DOHH2 (cell line): Measurements from ENCODE around the gene MUC6.

Experiments
- H3F3A ChIP-seq: fragments of 200-600 bp; sonication (generic), shearing (Covaris generic); 2 replicates; pipeline ENCODE4 v1.6.0; 2016; ENCODE audit warnings: antibody characterized with exemption, mild to moderate bottlenecking; ENCODE audit not compliant: control insufficient read depth, insufficient read depth
- H3K27ac ChIP-seq: fragments of 200-600 bp; sonication (generic); 2 replicates; pipeline ENCODE4 v1.5.1; 2014; ENCODE audit warnings: low read depth, mild to moderate bottlenecking, low read length, moderate library complexity
- H3K27me3 ChIP-seq: fragments of 200-600 bp; sonication (generic); 2 replicates; pipeline ENCODE4 v1.6.1; 2014; ENCODE audit warnings: mild to moderate bottlenecking, low read length, mixed read lengths; ENCODE audit not compliant: control insufficient read depth
- H3K36me3 ChIP-seq: fragments of 200-600 bp; sonication (generic); 2 replicates; pipeline ENCODE4 v1.6.1; 2014; ENCODE audit warnings: mild to moderate bottlenecking, low read length, moderate library complexity, mixed read lengths; ENCODE audit not compliant: control insufficient read depth
- H3K4me1 ChIP-seq: fragments of 200-600 bp; sonication (generic); 2 replicates; pipeline ENCODE4 v1.6.1; 2014; ENCODE audit warnings: mild to moderate bottlenecking, low read length, mixed read lengths; ENCODE audit not compliant: control insufficient read depth
- H3K4me2 ChIP-seq: fragments of 200-600 bp; sonication (generic); 2 replicates; pipeline ENCODE4 v1.6.0; 2014; ENCODE audit warnings: mild to moderate bottlenecking, low read length, moderate library complexity
- H3K4me3 ChIP-seq: fragments of 200-600 bp; sonication (generic); 2 replicates; pipeline ENCODE4 v1.5.1; 2014; ENCODE audit warnings: mild to moderate bottlenecking, low read length, mixed read lengths
- H3K79me2 ChIP-seq: fragments of 200-600 bp; sonication (generic); 2 replicates; pipeline ENCODE4 v1.6.1; 2014; ENCODE audit warnings: mild to moderate bottlenecking, low read length, mixed read lengths; ENCODE audit not compliant: control insufficient read depth
- H3K9me2 ChIP-seq: fragments of 200-600 bp; sonication (generic); replicated peaks from 2 replicates; pipeline ENCODE4 v1.6.1; 2014; ENCODE audit warnings: mild to moderate bottlenecking, low read length, mixed read lengths; ENCODE audit not compliant: control insufficient read depth
- H3K9me3 ChIP-seq: fragments of 200-600 bp; sonication (generic); 2 replicates; pipeline ENCODE4 v1.6.1; 2014; ENCODE audit warnings: antibody characterized with exemption, low read length, mixed read lengths; ENCODE audit not compliant: control insufficient read depth, insufficient read depth
- H4K20me1 ChIP-seq: fragments of 200-600 bp; sonication (generic); 2 replicates; pipeline ENCODE4 v1.6.0; 2014; ENCODE audit warnings: low read depth, mild to moderate bottlenecking, antibody characterized with exemption, low read length, moderate library complexity; ENCODE audit not compliant: control insufficient read depth, insufficient read depth
- CTCF ChIP-seq: fragments of 200-600 bp; sonication (generic); IDR thresholded peaks from one replicate; pipeline ENCODE4 v1.5.1; 2014; ENCODE audit warnings: antibody characterized with exemption, mild to moderate bottlenecking, low read depth, low read length; ENCODE audit not compliant: poor library complexity, severe bottlenecking
- EZH2phosphoT487 ChIP-seq: fragments of 200-600 bp; sonication (generic); IDR thresholded peaks from 2 replicates; pipeline ENCODE4 v1.6.1; 2017; ENCODE audit warnings: borderline replicate concordance, mild to moderate bottlenecking, antibody characterized with exemption, low read length, moderate library complexity, mixed read lengths

MUC6 gene

GRCh38 chr11:1029051-1029450 lies 7.5 kb downstream of the MUC6 start:
- H3K27ac ChIP-seq = no peak overlapping the region
- no peak overlapping the region for H3K4me3 ChIP-seq
- no peaks in the 10 kb centered on the region for H3F3A ChIP-seq
- H3K9me2 ChIP-seq = no peaks in the 10 kb centered on the region
- H3K79me2 ChIP-seq = no peaks in the 10 kb centered on the region
- H3K4me2 ChIP-seq = no peak overlapping the region
- TF ChIP-seq CTCF (no peak), EZH2phosphoT487 (no peak)
- no peaks in the 10 kb centered on the region for H3K36me3 ChIP-seq
- H3K27me3 ChIP-seq = no peaks in the 10 kb centered on the region
- no peaks in the 10 kb centered on the region for H4K20me1 ChIP-seq
- H3K4me1 ChIP-seq = no peaks in the 10 kb centered on the region
- H3K9me3 ChIP-seq = no peaks in the 10 kb centered on the region

- Histone ChIP-seq H3K9me3 (no peaks in the 10 kb centered on the region), H4K20me1 (no peaks in the 10 kb centered on the region), H3K36me3 (no peaks in the 10 kb centered on the region), H3K4me3 (no peak overlapping the region), H3K4me2 (no peak overlapping the region), H3K4me1 (no peaks in the 10 kb centered on the region), H3F3A (no peaks in the 10 kb centered on the region), H3K27ac (no peak overlapping the region), H3K27me3 (no peaks in the 10 kb centered on the region), H3K9me2 (no peaks in the 10 kb centered on the region), H3K79me2 (no peaks in the 10 kb centered on the region)
- TF ChIP-seq EZH2phosphoT487 (no peak), CTCF (no peak)
These were observed 7.9 kb downstream of the MUC6 start for GRCh38 chr11:1028616-1029015.

- Histone ChIP-seq H3K36me3 (no peaks in the 10 kb centered on the region), H3K4me3 (no peak overlapping the region), H3K4me2 (no peak overlapping the region), H3K9me2 (no peaks in the 10 kb centered on the region), H3K4me1 (no peaks in the 10 kb centered on the region), H3K9me3 (no peaks in the 10 kb centered on the region), H3K27ac (no peak overlapping the region), H3K79me2 (no peaks in the 10 kb centered on the region), H3F3A (no peaks in the 10 kb centered on the region), H3K27me3 (no peaks in the 10 kb centered on the region), H4K20me1 (no peaks in the 10 kb centered on the region)
- TF ChIP-seq EZH2phosphoT487 (no peak), CTCF (no peak)
These were observed 8.3 kb downstream of the MUC6 start for GRCh38 chr11:1028291-1028540.
